Endothelial cell of coronary artery (primary cell): ENCODE measurements around the gene CCDC61. TPM values are rescaled to one million over a fixed set of nuclear protein-coding genes. Genes with fewer than 3 reads are reported as not detected.

Experiments used
- total RNA-seq: library from RNA; depleted of rRNA; stranded (reverse); fragments of >200 nt; gene quantifications from 2 replicates; pipeline ENCODE4 v1.2.3, GENCODE V29; 2014

The CCDC61 gene
- total RNA-seq = 7.2 and 8.3 TPM in 2 replicates

GRCh38 chr19:45994998-45995714 is at the start of gene CCDC61:
TSS of gene CCDC61 (plus strand) at chr19:45995467. CDS start at chr19:46003019, 7,552 bp downstream.

GRCh38 chr19:45973553-45974338 is 21.5 kb upstream of the CCDC61 start, which contains the start of gene NOVA2:
TSS of gene NOVA2 (minus strand) at chr19:45973865. CDS start at chr19:45973351, 514 bp downstream.

GRCh38 chr19:46022431-46023310 is 27.4 kb downstream of the CCDC61 start, which contains the start of gene PGLYRP1:
TSS of gene PGLYRP1 (minus strand) at chr19:46023053. CDS start at chr19:46023021, 32 bp downstream.

GRCh38 chr19:46040952-46041500 is 45.8 kb downstream of the CCDC61 start, which contains the start of gene IGFL4:
TSS of gene IGFL4 (minus strand) at chr19:46041002. CDS start at chr19:46040962, 40 bp downstream.

Other genes starting within 250 kb of the CCDC61 start
- 3.3 and 6.3 TPM in 2 replicates for gene SIX5, start 226.2 kb upstream of the CCDC61 start, total RNA-seq
- 8.0 and 17.6 TPM in 2 replicates for gene DMPK, start 213.0 kb upstream of the CCDC61 start, total RNA-seq
- gene DMWD, start 202.6 kb upstream of the CCDC61 start, total RNA-seq = 22.6 and 31.8 TPM in 2 replicates
- under 0.01 and 0.09 TPM in 2 replicates for gene RSPH6A, start 180.2 kb upstream of the CCDC61 start, total RNA-seq
- gene SYMPK, start 132.3 kb upstream of the CCDC61 start, total RNA-seq = 30.4 and 36.5 TPM in 2 replicates
- gene FOXA3, start 131.1 kb upstream of the CCDC61 start, total RNA-seq = not detected in 2 replicates
- gene IRF2BP1, start 109.3 kb upstream of the CCDC61 start, total RNA-seq = 17.7 and 20.6 TPM in 2 replicates
- 0.99 and 1.1 TPM in 2 replicates for gene MYPOP, start 92.9 kb upstream of the CCDC61 start, total RNA-seq
- not detected in 2 replicates for gene NANOS2, start 80.7 kb upstream of the CCDC61 start, total RNA-seq
- 4.7 and 6.0 TPM in 2 replicates for gene NOVA2, start 21.6 kb upstream of the CCDC61 start, total RNA-seq
- gene PGLYRP1, start 27.6 kb downstream of the CCDC61 start, total RNA-seq = not detected in 2 replicates
- gene IGFL4, start 45.5 kb downstream of the CCDC61 start, total RNA-seq = not detected in 2 replicates
- gene IGFL3, start 129.2 kb downstream of the CCDC61 start, total RNA-seq = not detected in 2 replicates
- 0.09 TPM in 1 of 2 replicates, not detected in the other for gene IGFL2, start 152.8 kb downstream of the CCDC61 start, total RNA-seq
- gene IGFL1, start 234.3 kb downstream of the CCDC61 start, total RNA-seq = not detected in 2 replicates